Muscle of back (tissue), 11 donors: ENCODE measurements around the gene SNRPB. TPM values are rescaled to one million over a fixed set of nuclear protein-coding genes. Genes with fewer than 3 reads are reported as not detected.

Experiments used
- DNase-seq, 3 donors: peaks; one replicate each; pipeline versions ENCODE4 v3.0.0 to v3.0.0-alpha.2; 2013
- polyA plus RNA-seq, 10 donors: library from polyadenylated mRNA; unstranded; fragments of 120-200 nt; gene quantifications; one replicate each; pipeline ENCODE4 v1.2.1, GENCODE V29; 2013; ENCODE audit not compliant: insufficient read length in 10 of 10

SNRPB gene
- polyA plus RNA-seq, 10 donors: 64.6 to 124 (median 82.7) TPM

DNA sequence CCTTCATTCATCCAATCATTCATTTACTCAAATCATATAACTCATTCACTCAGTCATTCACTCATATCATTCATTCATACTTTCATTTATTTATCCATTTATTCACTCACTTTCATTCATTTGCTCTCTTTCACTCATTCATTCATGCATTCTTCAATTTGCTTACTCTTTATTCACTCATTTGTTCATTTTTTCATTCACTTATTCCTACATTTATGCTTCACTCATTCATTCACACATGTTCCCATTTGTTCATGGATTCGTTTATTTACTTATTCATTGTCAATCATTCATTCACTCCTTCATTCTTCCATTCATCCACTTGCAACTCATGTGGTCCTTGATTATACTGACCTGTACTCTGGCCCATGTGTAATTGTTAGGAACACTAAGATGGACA is 39.4 kb downstream of the SNRPB start:
- DNase-seq: no peak

DNA sequence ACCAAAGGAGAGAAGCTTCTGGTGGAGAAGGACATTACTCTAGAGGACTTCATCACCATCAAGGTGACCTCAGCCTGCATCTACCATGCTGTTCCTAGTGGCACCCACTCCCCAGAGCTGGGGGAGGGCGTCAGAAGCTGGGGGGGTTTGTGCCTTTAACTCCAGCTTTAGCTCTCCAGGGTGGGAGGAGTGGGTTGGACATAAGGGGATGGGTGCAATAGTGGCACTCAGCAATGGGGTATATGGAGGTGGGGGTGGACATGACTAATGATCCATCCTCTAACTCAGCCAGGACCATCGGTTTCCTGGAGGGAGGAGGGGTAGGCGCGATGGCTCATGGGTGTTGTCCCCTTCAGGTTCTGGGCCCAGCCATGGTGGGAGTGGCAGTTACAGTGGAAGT is 40.1 kb downstream of the SNRPB start:
- no peak for DNase-seq

DNA sequence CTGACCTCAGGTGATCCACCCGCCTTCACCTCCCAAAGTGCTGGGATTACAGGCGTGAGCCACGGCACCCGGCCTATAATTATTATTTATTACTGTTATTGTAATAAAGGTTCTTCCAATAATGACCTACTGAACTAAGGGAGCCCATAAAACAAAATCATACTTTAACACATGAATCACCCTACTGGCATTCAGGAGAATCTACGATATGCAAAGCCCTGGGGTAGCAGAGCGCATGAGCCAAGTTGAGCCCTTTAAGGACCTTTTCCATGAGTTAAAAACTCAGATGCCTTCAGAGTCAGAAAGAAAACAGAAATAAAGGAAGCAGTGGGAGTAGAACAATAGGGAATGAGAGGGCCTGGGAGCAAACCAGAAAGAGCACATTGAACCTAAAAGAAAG is 41.5 kb downstream of the SNRPB start:
- no peak for DNase-seq

DNA sequence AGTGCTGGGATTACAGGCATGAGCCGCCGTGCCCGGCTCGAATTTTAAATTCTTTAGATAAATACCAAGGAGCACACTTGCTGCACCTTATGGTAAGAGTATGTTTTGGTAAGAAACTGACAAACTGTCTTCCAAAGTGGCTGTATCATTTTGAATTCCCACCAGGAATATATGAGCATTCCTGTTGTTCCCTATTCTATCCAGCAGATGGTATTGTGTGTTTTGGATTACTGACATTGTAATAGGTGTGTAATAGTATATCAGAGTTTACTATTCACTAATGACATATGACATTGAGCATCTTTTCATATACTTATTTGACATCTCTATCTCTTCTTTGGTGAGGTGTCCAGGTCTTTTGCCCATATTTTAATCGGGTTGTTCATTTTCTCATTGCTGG is 49.3 kb downstream of the SNRPB start:
- no peak for DNase-seq

DNA sequence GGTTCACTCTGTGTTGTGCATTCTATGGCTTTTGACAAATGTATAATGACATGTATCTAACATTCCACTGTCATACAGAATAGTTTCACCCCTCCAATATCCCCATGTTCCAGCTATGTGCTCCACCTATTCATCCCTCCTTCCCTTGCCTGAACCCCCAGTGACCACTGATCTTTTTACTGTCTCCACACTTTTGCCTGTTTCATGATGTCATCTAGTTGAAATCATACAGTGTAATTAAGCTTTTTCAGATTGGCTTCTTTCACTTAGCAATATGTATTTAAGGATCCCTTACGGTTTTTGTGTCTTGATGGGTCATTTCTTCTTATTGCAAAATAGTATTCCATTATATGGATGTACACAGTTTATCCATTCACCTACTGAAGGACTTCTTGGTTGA is 50.1 kb downstream of the SNRPB start:
- DNase-seq: no peak

DNA sequence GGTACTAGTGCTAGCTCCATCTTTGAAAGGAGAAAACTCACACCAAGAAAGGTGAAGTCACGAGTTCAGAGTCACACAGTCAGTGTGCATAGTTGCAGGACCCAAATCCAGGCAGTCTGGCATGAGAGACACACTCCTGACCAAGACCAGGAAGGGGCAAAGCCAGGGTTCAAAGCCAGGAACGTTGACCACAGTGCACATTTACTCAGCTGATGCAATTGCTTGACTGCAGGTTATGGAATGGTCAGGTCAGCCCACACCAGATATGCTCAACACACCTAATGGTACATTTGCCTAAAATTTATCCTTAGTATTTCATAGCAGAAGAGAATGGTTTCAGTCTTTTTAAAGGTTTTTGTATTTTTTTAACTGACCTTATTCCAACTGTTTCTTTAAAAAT is 52.2 kb downstream of the SNRPB start:
- DNase-seq: no peak

DNA sequence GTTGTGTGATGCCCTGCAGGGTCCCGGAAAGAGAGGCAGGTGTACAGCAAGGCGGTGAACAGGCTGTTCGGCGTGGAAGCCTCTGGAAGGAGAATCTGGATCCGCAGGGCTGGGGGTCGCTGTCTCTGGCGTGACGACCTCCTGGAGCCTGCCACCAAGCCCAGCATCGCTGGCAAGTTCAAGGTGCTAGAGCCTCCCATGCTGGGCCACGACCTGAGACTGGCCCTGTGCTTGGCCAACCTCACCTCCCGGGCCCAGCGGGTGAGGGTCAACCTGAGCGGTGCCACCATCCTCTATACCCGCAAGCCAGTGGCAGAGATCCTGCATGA is 53.4 kb downstream of the SNRPB start:
- DNase-seq: no peak

DNA sequence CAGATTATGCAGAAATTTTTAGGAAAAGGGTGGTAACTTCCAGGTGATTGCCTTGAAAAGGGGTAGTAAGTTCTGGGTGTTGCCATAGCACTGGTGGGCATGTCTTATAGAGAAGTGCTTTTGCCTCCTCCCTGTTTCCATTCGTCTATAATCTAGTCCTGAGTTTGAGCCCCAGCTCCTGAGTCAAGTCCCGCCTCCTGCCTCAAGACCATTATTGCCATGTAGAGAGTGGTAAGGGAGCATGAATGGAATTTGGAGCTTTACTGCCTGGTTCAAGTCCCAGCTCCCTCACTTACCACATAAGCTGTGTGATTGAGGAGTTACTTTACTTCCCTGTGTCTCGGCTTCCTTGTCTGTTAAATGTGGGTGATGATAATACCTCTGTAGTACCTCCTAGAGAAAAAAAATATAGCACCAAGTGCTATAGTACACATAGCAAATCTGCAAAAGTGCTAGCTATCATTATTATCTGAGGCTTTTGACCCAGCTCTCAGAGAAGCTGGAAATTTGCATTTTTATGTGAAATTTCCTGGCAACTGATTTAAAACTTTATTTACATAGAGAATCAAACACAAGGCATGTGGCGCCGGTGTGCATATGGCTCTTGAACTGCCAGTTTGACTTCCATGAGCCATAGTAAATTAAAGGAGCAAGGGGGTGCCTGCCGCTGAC is 53.9 kb downstream of the SNRPB start:
- DNase-seq: no peak

Other genes with a start within 250 kb of the SNRPB start
- under 1 TPM; 0.15 to 0.69 (median 0.26) TPM for gene TGM3, start 174.8 kb downstream of the SNRPB start, polyA plus RNA-seq
- not detected for gene TGM6, start 89.9 kb downstream of the SNRPB start, polyA plus RNA-seq
- 10 to 100 TPM in 3 of 10 donors, 1 to 10 TPM in 7; 7.8 to 12.8 (median 9.3) TPM for gene ZNF343, start 38.1 kb upstream of the SNRPB start, polyA plus RNA-seq
- gene TMC2, start 65.8 kb upstream of the SNRPB start, polyA plus RNA-seq: under 1 TPM in 8 of 10 donors, not detected in 2; 0.04 to 0.27 (median 0.06) TPM
- gene NOP56, start 181.8 kb upstream of the SNRPB start, polyA plus RNA-seq: 100 to 1,000 TPM; 135 to 187 (median 152) TPM
- gene IDH3B, start 193.4 kb upstream of the SNRPB start, polyA plus RNA-seq: 100 to 1,000 TPM in 3 of 10 donors, 10 to 100 TPM in 7; 88.5 to 104 (median 96.1) TPM
- 1 to 10 TPM; 4.4 to 9.9 (median 5.5) TPM for gene EBF4, start 222.0 kb upstream of the SNRPB start, polyA plus RNA-seq